HG02840 (cell line): ENCODE data around the gene BIN2.
"Not testable (repeated sequence)": the region's sequence is repeated elsewhere in the genome, so short reads cannot be mapped to it uniquely, and the experiment has no call there.

Source experiments
- ATAC-seq: cut with Tn5 transposase; IDR thresholded peaks from one replicate; pipeline ENCODE4 v1.9.1; 2021; ENCODE audit warnings: mild to moderate bottlenecking, moderate library complexity, moderate number of reproducible peaks; ENCODE audit not compliant: unreplicated experiment, low FRiP score

BIN2 gene

GRCh38 chr12:51318846-51319599, 5.0 kb downstream of the BIN2 start:
- no peak for ATAC-seq

GRCh38 chr12:51318057-51318806, 5.7 kb downstream of the BIN2 start:
- ATAC-seq: not testable (repeated sequence)

- ATAC-seq: no peak
Measured at GRCh38 chr12:51311389-51311788, 12.6 kb downstream of the BIN2 start.

GRCh38 chr12:51307655-51308593, 16.1 kb downstream of the BIN2 start:
- ATAC-seq: no peak

- no peak for ATAC-seq
Measured at GRCh38 chr12:51306507-51306906, 17.5 kb downstream of the BIN2 start.

- ATAC-seq: not testable (repeated sequence)
Measured at GRCh38 chr12:51300768-51301167, 23.2 kb downstream of the BIN2 start.

GRCh38 chr12:51295651-51296050, 28.3 kb downstream of the BIN2 start:
- ATAC-seq: no peak

- ATAC-seq: not testable (repeated sequence)
Measured at GRCh38 chr12:51294097-51294496, 29.9 kb downstream of the BIN2 start.

- ATAC-seq: no peak
Measured at GRCh38 chr12:51293696-51294095, 30.3 kb downstream of the BIN2 start.

GRCh38 chr12:51291603-51292513, 32.1 kb downstream of the BIN2 start:
- ATAC-seq: not testable (repeated sequence)

GRCh38 chr12:51285843-51286242, 38.1 kb downstream of the BIN2 start:
- no peak for ATAC-seq

GRCh38 chr12:51281202-51281924, 42.6 kb downstream of the BIN2 start:
- no peak for ATAC-seq

GRCh38 chr12:51275088-51275487, 48.9 kb downstream of the BIN2 start:
- no peak for ATAC-seq

- not testable (repeated sequence) for ATAC-seq
Measured at GRCh38 chr12:51272810-51273209, 51.2 kb downstream of the BIN2 start.

GRCh38 chr12:51270951-51271518, 52.9 kb downstream of the BIN2 start:
- no peak for ATAC-seq

- ATAC-seq: no peak
Measured at GRCh38 chr12:51270067-51270950, 53.7 kb downstream of the BIN2 start, which contains the start of gene SMAGP. Gene SMAGP (minus strand): TSS chr12:51270415. CDS start chr12:51269278, 1,137 bp downstream.

- ATAC-seq: no peak
Measured at GRCh38 chr12:51269174-51270066, 54.6 kb downstream of the BIN2 start.
